Astrocyte (in vitro differentiated cells and primary cell): ENCODE measurements around the gene SPATA6.

Experiments
- CTCF ChIP-seq: IDR thresholded peaks from 2 replicates; pipeline ENCODE4 v1.5.1; 2011; ENCODE audit warnings: low read depth, mild to moderate bottlenecking, inconsistent platforms, low read length, moderate library complexity; ENCODE audit not compliant: insufficient read depth
- EZH2 ChIP-seq: IDR thresholded peaks from 2 replicates; pipeline ENCODE4 v1.6.1; 2012; ENCODE audit warnings: mild to moderate bottlenecking, low read length, inconsistent platforms; ENCODE audit not compliant: insufficient read depth

- TF ChIP-seq CTCF = no peak
- TF ChIP-seq EZH2 = no peak
Observed at GRCh38 chr1:48480504-48480903, 8.5 kb upstream of the SPATA6 start.
